Right renal cortex interstitium (tissue), 3 donors: ENCODE measurements around the gene SYCP2. TPM values are rescaled to one million over a fixed set of nuclear protein-coding genes. Genes with fewer than 3 reads are reported as not detected.
"Not testable (repeated sequence)": the region's sequence is repeated elsewhere in the genome, so short reads cannot be mapped to it uniquely, and the experiment has no call there.

Source experiments
- DNase-seq, 3 donors: peaks; one replicate each; pipeline ENCODE4 v3.0.0-alpha.2; 2013; ENCODE audit warnings: low read depth in 3 of 3, low spot score in 2 of 3
- polyA plus RNA-seq, 3 donors: library from polyadenylated mRNA; unstranded; fragments of 120-200 nt; gene quantifications; one replicate each; pipeline ENCODE4 v1.2.1, GENCODE V29; 2013; ENCODE audit not compliant: insufficient read length in 3 of 3

SYCP2 gene
- polyA plus RNA-seq, 3 donors = 4.9 to 6.9 (median 6.6) TPM

- no peak for DNase-seq
These were observed 24.6 kb downstream of the SYCP2 start for GRCh38 chr20:59908855-59909254.

GRCh38 chr20:59903621-59904020, 29.8 kb downstream of the SYCP2 start:
- DNase-seq = no peak

GRCh38 chr20:59902470-59902869, 31.0 kb downstream of the SYCP2 start:
- no peak for DNase-seq

GRCh38 chr20:59895908-59896307, 37.5 kb downstream of the SYCP2 start:
- DNase-seq = no peak

GRCh38 chr20:59891581-59891980, 41.9 kb downstream of the SYCP2 start:
- DNase-seq = no peak

GRCh38 chr20:59890035-59890434, 43.4 kb downstream of the SYCP2 start:
- DNase-seq = not testable (repeated sequence)

- DNase-seq = no peak
These were observed 45.4 kb downstream of the SYCP2 start for GRCh38 chr20:59888050-59888449.

GRCh38 chr20:59884494-59884893, 48.9 kb downstream of the SYCP2 start:
- DNase-seq = no peak

GRCh38 chr20:59880198-59880597, 53.2 kb downstream of the SYCP2 start:
- DNase-seq = no peak

- DNase-seq = no peak
These were observed 60.0 kb downstream of the SYCP2 start for GRCh38 chr20:59873409-59873808.

GRCh38 chr20:59871096-59871495, 62.3 kb downstream of the SYCP2 start:
- DNase-seq = no peak

GRCh38 chr20:59866338-59866737, 67.1 kb downstream of the SYCP2 start:
- no peak for DNase-seq

- no peak for DNase-seq
These were observed 68.7 kb downstream of the SYCP2 start for GRCh38 chr20:59864726-59865125.

GRCh38 chr20:59863058-59863457, 70.4 kb downstream of the SYCP2 start:
- DNase-seq = no peak

- no peak for DNase-seq
These were observed 72.0 kb downstream of the SYCP2 start for GRCh38 chr20:59861401-59861800.

GRCh38 chr20:59858425-59858824, 75.0 kb downstream of the SYCP2 start:
- DNase-seq = no peak

- DNase-seq = no peak
These were observed 75.5 kb downstream of the SYCP2 start for GRCh38 chr20:59857966-59858365.

- not testable (repeated sequence) for DNase-seq
These were observed 76.5 kb downstream of the SYCP2 start for GRCh38 chr20:59856941-59857340.

- not testable (repeated sequence) for DNase-seq
These were observed 76.9 kb downstream of the SYCP2 start for GRCh38 chr20:59856526-59856925.

- DNase-seq = no peak
These were observed 83.3 kb downstream of the SYCP2 start for GRCh38 chr20:59850018-59850641.

GRCh38 chr20:59848182-59848581, 85.3 kb downstream of the SYCP2 start:
- no peak for DNase-seq

- DNase-seq = no peak
These were observed 88.0 kb downstream of the SYCP2 start for GRCh38 chr20:59845472-59845871.

- no peak for DNase-seq
These were observed 94.0 kb downstream of the SYCP2 start for GRCh38 chr20:59839400-59839799.
